GM19023 (cell line): ENCODE results near the gene CYLC2.

ENCODE experiments used
- ATAC-seq: cut with Tn5 transposase; IDR thresholded peaks from one replicate; pipeline ENCODE4 v1.9.1; 2021; ENCODE audit warnings: mild to moderate bottlenecking, moderate library complexity; ENCODE audit not compliant: unreplicated experiment

CYLC2 gene, protein sequence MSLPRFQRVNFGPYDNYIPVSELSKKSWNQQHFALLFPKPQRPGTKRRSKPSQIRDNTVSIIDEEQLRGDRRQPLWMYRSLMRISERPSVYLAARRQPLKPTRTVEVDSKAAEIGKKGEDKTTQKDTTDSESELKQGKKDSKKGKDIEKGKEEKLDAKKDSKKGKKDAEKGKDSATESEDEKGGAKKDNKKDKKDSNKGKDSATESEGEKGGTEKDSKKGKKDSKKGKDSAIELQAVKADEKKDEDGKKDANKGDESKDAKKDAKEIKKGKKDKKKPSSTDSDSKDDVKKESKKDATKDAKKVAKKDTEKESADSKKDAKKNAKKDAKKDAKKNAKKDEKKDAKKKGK

DNA sequence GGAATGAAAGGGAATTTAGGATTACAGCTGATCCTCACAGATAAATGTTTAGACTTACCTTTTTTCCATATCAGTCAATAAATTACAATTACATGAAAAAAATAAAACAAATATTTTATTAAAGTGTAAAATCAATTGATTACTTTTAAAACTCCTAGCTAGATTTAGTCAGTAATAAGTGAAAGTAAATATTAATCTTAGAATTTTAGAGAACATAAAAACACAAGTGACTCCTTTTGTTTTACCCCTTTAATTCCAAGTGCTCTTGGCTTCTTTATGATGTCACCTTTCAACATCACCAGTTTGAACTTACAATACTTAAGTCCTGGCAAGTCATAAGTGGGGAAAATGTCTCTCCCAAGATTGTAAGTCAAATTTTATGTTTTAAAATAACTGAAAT lies at the start of gene CYLC2:
CYLC2 (plus strand) TSS at position 301 of the 400 bp plus-strand sequence; CDS start at position 349, 48 bp downstream.
- no peak for ATAC-seq

DNA sequence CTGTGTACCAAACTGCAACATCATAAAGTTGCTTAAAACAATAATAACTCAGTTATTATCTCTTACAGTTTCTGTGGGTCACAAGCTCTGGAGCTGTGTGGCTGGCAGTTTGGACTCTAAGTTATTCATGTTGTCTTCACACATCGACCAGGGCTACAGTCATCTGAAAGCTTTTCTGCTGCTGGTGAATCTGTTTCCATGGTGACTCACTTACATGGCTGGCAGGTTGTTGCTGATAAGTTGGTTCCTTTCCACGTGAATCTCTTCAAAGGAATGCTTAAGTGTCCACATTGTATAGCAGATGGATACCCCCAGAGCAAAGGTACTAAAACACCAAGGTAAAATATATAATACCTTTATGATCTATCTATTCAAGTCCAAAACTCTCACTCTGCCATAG lies 44.8 kb upstream of the CYLC2 start:
- no peak for ATAC-seq

DNA sequence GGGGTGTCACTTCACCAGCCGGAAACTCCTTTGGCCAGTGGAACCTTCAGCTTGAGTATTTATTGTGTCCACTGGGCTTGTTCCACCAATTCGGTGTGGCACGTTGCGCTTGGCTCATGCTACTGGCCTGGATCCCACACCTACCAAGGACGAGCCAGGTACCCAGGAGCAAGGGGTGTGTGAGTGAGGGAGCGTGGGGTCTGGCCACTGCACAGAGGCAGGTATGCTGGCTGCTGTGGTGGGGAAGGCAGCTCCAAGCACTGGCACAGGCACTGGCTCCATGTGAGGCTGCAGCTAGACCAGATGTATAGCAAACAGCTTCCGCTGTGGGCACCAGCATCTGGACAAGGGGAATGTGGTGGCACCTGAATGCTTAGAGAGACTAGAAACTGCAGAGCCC lies 28.1 kb upstream of the CYLC2 start:
- no peak for ATAC-seq

DNA sequence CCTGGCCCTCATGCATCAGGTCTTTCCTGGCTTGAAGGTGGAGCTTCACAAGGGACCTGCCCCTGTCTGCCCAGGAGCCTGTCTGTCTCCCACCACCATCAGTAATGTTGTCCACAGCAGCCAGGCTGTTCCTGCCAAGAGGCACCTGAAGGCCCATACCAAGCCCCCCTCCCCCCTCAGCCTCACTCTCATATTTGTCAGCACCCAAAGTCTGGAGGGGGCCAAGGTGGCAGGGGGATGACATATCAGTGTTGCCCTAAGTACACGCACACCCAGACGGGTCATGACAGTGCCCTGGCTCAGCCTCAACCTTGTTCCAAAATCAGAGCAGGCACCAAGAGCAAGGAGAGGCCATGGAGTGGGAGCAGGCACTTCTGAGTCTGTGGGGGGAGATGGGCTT lies 27.2 kb upstream of the CYLC2 start:
- ATAC-seq, result no peak

DNA sequence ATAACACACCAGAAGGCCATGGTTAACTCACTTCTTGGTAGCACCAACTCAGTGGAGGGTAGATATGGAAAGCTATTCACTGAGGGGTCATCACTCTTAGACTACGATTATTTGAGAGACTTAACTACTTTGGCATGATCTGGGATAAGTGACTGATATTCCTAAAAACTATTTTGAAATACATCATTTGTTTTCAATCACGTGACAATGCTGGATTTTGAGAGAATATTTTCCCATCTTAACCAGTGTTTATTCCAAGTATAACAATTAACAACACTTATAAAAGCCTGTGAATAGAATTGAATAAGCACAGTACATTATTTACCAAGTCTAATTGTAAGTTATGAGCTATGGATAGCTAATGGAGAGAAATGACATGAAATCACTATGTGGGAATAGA lies 22.4 kb upstream of the CYLC2 start:
- no peak for ATAC-seq

DNA sequence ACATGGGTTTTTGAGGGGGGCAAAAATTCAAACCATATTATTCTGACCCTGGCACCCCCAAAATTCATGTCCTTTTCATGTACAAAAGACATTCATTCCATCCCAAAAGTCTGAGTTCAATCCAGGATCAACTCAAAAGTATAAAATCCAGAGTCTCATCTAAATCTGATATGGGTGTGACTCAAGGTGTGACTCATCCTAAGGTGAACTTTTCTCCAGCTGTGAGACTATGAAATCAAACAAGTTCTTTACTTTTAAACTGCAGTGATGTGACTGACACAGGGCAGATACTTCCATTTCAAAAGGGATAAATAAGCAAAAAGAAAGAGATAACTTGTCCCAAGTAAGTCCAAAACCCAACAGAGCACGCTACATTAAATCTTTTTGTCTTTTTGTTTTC lies 20.6 kb upstream of the CYLC2 start:
- ATAC-seq, result no peak

DNA sequence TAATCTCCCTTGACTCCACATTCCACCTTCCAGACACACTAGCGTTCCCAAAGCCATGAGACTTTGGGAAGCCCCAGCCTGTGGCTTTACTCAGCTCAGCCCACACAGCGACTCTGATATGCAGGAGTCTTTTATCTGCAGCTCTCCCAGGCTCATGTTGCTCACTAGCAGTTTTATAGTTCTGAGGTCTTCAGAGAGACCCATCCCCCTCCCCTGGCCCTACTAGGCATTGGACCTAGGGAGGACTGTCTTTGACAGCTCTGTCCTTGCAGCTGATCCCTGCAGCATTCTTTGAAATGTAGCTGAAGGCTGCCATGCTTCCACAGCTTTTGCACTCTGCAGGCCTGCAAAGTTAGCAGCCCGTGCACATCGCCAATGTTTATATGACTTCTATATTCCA lies 19.9 kb upstream of the CYLC2 start:
- ATAC-seq, result no peak

DNA sequence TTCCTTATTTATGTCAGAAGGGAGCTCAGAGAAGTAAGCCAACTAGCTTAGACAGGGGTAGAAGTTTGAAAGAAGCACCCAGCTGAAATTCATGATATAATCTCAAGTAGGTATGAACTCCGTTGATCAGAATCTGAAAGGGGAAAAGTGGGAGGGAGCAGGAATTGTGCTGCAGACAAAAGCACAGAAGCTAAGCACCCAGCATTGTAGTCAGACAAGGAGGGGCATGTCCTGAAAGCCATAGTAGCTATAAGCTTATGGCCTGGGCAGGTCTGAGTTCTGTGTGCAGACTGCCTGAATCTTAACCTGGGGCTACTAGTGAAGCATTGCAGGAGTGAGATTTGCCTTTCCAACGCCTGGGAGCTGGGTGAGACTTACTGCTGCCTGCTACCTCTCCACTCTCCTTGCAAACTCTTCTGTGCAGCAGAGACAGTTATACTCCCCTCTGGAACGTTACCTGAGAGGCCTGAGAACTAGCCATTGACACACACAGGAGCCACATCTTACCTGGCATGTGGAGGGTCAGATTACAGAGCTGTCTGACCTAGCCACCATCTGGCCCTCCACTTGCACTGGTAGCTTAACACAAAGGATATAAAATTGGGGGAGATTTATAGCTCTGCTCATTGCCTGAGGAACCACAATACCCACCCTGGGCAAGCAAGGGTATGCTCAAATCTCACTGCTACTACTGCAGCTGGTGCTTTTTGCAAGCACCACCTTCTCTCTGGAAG lies 9.8 kb upstream of the CYLC2 start:
- ATAC-seq, result no peak

DNA sequence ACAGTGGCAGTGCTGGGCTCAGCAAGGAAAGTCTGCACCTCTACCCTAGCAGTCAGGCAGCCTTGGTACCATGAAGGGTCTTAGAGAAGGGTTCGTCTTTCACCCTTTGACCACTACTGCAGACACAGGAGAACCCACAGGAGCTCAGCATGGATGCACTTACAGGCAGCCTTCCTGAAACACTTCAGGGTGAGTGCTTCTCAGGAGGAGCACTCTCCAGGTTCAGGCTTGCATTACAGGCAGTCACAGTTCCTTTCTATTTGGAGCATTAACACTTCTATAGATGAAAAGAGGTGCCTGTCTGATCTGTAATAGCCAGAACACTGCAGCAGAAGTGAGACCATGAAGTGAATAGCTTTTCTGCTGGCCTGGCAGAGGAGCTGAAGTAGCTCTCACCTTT lies 8.7 kb upstream of the CYLC2 start:
- no peak for ATAC-seq

DNA sequence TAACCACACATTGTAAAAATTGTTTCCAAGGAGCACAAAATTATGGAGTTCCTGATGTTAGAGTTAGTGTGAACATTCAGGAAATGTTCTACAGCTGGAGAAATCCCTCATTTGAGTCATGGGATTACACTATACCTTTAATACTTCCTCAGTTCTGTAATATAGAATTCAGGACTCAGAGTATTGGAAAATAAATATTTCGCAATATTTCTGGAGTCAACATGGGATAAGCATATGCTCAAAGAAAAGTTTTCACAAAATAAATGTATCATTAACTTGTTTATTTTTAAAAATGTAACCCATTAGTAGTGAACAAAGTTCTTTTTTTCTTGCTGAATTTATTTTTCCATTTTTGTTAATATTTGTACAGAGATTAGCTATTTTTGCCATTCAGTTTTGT lies 8.6 kb downstream of the CYLC2 start:
- ATAC-seq, result no peak

DNA sequence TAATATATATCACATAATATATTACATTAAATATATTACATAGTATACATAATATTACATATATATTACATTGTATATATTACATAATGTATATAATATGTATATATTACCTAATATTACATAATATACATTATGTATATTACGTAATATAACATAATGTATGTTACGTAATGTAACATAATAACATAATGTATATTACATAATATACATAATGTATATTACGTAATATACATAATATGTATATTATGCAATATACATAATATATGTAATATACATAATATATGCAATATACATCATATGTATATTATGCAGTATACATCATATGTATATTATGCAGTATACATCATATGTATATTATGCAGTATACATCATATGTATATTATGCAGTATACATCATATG lies 19.1 kb downstream of the CYLC2 start:
- ATAC-seq, result no peak

DNA sequence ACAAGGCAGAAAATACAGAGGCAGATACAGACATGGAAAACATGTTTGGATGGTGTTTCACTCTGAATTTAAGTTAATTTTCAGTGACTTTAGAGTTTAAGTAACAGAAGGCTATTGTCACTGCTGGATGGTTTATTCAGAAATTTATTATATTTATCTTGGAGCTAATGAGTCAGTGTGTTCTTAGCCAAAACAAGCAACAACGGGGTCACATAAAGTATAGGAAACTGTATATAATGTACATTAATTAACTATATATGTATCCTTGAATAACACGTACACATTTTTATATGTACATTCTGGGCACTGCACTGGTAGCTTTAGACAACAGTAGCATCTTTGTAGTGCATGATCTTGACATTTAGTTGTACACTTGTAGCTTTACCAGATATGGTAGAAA lies 30.7 kb downstream of the CYLC2 start:
- ATAC-seq, result no peak

DNA sequence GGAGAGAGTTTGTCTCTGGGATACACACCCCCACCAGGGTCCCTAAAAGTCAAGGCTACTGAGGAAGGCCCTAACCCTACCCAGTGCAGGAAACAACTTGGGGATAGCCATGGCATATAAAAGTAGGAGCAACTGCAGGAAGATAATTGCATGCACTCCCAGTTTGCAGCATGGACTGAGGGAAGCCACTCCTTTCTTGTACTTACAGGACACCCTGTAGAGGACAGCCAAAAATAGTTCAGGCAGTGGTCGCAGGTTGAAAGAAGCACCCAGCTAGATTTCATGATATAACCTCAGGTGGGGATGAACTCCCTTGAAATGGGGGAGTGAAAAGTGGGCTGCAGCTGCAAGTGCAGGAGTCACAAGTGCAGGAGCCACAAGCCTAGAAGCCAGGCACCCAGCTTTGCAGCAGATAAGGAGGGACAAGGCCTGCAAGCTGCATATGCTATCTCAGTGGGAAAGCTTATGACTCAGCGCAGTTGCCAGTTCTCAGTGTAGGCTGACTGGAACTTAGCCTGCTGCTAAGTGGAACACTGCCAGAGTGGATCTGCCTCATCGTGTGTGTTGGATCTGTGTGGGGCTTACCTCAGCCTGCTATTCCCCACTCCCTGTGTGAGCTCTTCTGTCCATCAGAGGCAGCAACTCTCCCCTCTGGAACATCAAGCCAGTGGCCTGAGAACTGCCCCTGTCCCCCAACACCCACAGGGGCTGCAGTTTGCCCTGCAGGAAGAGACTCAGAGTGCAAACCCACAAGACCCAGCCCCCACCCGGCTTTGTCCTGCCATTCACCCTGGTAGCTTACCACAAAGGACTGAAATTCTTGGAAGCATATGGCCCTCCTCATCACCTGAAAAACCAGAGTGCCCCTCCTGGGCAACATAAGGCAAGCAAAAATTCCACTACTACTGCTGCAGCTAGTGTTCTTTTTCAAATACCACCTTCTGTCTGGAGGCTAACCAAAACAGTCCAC lies 42.7 kb downstream of the CYLC2 start:
- no peak for ATAC-seq

DNA sequence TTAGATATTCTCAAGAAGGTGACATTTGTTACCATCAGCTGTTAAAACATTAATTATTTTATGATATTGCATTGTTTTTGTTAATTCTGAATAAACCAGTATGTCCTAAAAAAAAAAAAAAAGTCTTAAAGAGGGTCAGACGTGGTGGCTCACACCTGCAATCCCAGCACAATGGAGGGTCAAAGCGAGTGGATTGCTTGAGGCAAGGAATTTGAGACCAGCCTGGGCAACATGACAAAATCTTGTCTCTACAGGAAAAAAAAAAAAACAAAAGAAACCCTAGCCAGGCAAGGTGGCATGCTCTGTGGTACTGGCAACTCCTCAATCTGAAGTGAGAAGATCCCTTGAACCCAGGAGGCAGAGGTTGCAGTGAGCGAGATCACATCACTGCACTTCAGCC lies 46.8 kb downstream of the CYLC2 start:
- no peak for ATAC-seq
